ENCODE data around the gene VASH1. TPM values are rescaled to one million over a fixed set of nuclear protein-coding genes. Genes with fewer than 3 reads are reported as not detected.

VASH1 gene
- total RNA-seq, 1 donor: 3.9 TPM

DNA sequence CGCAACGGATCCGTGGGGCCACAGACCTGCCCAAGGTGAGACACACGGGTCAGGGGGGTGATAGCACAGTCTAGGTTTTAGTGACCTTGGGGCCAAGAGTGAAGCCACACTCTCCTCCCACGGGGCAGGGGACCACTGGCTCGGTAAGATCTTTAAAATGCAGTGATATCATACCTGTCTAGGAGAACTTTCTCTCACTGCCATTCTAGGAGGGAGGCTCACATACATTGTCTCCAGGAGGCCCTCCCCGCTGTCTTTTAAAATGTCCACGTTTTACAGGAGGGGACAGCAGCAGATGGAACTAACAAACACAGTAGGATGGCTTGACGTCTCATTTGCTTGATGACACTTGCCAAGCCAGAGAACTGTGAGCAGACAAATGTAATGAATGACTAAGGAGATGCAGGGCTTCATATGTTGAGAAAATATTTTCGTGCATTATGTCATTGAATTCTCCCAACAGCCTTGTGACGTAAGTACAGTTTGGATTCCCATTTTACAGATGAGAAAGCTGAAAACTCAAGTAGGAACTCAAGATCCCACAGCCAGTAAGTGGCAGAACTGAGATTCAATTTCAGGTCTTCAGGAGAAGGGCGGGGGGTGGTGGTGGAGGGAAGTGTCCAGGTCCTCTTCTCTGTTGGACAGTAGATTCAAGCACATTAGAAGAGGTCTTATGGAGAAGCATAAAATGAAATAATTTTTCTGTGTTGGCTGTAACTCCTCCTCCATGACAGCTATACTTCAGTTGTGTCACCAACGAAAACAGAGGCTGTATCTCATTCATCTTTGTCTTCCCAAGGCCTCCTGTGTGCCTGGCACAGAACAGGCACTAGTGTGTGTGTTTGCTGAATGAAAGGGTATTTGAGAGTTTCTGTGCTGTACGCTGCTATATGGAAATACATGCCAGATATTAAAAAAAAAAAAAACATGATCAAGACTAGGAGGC, 2.1 kb downstream of the VASH1 start:
- peak overlapping the region; percentile 59 for H3K4me3 ChIP-seq (ENCODE audit: low read depth, low read length)
- no peak for DNase-seq (ENCODE audit: low read depth)
- TF ChIP-seq, protein P1, sequence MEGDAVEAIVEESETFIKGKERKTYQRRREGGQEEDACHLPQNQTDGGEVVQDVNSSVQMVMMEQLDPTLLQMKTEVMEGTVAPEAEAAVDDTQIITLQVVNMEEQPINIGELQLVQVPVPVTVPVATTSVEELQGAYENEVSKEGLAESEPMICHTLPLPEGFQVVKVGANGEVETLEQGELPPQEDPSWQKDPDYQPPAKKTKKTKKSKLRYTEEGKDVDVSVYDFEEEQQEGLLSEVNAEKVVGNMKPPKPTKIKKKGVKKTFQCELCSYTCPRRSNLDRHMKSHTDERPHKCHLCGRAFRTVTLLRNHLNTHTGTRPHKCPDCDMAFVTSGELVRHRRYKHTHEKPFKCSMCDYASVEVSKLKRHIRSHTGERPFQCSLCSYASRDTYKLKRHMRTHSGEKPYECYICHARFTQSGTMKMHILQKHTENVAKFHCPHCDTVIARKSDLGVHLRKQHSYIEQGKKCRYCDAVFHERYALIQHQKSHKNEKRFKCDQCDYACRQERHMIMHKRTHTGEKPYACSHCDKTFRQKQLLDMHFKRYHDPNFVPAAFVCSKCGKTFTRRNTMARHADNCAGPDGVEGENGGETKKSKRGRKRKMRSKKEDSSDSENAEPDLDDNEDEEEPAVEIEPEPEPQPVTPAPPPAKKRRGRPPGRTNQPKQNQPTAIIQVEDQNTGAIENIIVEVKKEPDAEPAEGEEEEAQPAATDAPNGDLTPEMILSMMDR (IDR thresholded peaks at IDR 0.05; ENCODE audit: insufficient read depth, low read depth, low read length): no peak

- DNase-seq (ENCODE audit: low read depth): no peak
- TF ChIP-seq, protein P1 (IDR thresholded peaks at IDR 0.05; ENCODE audit: insufficient read depth, low read depth, low read length): no peak
- no peak overlapping the region for H3K4me3 ChIP-seq (ENCODE audit: low read depth, low read length)
Measured at GRCh38 chr14:76765461-76765931, 4.2 kb downstream of the VASH1 start.

DNA sequence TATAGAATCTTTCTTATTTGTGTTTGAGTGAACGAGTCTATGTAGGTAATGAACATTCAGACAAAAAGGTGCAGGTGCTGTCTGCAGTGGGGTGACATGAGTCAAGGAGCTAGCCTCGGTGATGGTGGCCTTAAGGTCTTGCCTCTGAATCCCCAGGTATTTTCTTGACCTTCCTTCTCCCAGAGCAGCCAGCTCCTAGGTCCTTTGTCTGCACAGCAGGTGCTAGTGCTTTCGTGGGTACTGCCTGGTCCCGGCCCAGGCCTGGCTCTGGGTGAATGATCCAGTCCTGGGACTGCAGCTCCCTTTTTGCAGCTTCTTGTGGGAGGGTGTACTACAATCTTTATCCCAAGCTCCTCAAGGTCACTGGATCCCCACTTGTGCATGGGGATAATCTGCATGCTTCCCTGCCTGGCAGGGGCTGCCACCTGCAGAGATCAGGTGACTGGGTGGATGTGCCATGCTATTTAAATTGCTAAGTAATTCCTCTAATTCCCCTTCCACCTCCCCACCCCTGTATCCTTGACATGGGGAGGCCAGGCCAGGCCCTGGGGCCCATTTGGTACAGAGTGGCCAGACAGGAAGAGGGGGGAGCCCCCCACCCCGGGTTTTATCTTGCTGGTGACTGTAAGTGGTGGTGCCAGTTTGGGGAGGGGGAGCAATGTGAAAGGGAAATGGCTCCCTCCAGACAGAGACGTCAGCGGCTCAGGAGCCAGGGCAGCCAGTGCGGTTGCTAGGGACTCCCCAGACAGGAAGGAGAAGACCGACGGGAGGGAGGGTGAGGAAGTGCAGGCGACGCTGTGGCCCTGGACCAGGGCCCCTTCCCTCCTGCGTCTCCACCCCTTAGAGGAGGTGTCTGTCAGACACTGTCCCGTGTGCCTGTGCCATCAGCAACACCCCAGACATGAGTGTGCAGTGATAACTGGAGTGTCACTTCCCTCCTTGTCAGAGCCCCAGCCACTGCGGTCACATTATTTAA, 6.7 kb downstream of the VASH1 start:
- TF ChIP-seq, protein P1 (IDR thresholded peaks at IDR 0.05; ENCODE audit: insufficient read depth, low read depth, low read length): no peak
- H3K4me3 ChIP-seq (ENCODE audit: low read depth, low read length): no peak overlapping the region
- DNase-seq (ENCODE audit: low read depth): no peak

GRCh38 chr14:76768671-76769500, 7.6 kb downstream of the VASH1 start:
- TF ChIP-seq, protein P1 (IDR thresholded peaks at IDR 0.05; ENCODE audit: insufficient read depth, low read depth, low read length): no peak
- H3K4me3 ChIP-seq (ENCODE audit: low read depth, low read length): no peak overlapping the region
- no peak for DNase-seq (ENCODE audit: low read depth)

DNA sequence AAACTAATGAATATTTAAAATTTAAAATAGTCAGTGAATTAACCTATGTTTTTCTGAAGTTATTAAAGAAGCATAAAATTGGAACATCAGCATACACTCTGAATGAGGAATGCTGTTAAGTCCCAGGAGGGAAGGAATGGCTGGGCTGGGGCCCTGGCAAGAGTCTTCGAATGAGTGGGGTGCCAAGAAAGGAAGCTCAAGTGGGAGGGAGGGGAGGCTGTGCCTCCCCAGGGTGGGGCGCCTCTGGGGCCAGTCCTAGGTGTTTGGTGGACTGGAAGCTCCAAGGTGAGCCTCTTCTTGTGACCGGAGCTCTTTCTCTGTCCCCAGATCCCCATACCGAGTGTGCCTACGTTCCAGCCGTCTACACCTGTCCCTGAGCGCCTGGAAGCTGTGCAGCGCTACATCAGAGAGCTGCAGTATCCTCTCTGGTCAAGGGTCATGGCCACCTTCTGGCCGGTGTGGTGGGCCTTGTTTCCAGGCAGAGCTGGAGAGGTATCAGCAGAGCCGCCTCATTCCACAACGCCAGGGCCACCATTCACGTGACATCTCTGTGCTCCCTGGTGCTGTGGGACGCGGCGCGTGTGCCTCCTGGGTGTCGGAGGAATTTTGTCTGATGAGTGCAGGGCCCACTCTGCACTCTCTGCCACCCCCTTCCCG, 8.5 kb downstream of the VASH1 start:
- no peak for DNase-seq (ENCODE audit: low read depth)
- TF ChIP-seq, protein P1 (IDR thresholded peaks at IDR 0.05; ENCODE audit: insufficient read depth, low read depth, low read length): no peak
- no peak overlapping the region for H3K4me3 ChIP-seq (ENCODE audit: low read depth, low read length)

Measured in fibroblast of villous mesenchyme (primary cell).